B cell (primary cell): ENCODE measurements around the gene PCDHB16. TPM values are rescaled to one million over a fixed set of nuclear protein-coding genes. Genes with fewer than 3 reads are reported as not detected.
"Not testable (repeated sequence)": the region's sequence is repeated elsewhere in the genome, so short reads cannot be mapped to it uniquely, and the experiment has no call there.

Source experiments
- ATAC-seq: fragments of 200-7000 bp; cut with Tn5 transposase; one replicate; pipeline ENCODE4 v1.10.0; 2021; ENCODE audit warnings: low read depth, mild to moderate bottlenecking, moderate number of reproducible peaks, moderate library complexity
- CTCF ChIA-PET: fragments of 350-600 bp; sonication (Branson Sonifier 250); formaldehyde crosslinking; loops from one replicate; lab custom pipeline; 2021; ENCODE audit warnings: antibody characterized with exemption, inconsistent platforms; lab: Charles Lee
- POLR2A ChIA-PET: fragments of 350-600 bp; sonication (Branson Sonifier 250); formaldehyde crosslinking; loops from one replicate; lab custom pipeline; 2021; ENCODE audit warnings: antibody characterized with exemption; lab: Charles Lee
- DNase-seq: peaks from one replicate; pipeline ENCODE4 v3.0.0; 2013
- H2AFZ ChIP-seq: 2 replicates; pipeline ENCODE4 v1.6.1; 2012; ENCODE audit warnings: mild to moderate bottlenecking, low read depth, low read length; ENCODE audit not compliant: insufficient read depth, poor library complexity, severe bottlenecking
- H3K27ac ChIP-seq, 2 donors: 1 replicate in 1 of 2; 2 replicates in 1 of 2; pipeline ENCODE4 v1.5.1; 2012 to 2013; ENCODE audit warnings: low read length in 2 of 2, mild to moderate bottlenecking in 2 of 2, moderate library complexity in 1 of 2
- H3K27me3 ChIP-seq, 4 experiments: fragments of 200-600 bp in 1 of 4; sonication (generic) in 1 of 4; replicated peaks in 1 of 4; 1 replicate in 2 of 4; 2 replicates in 2 of 4; pipeline versions ENCODE4 v1.6.1 to v1.7.0; 2013 to 2016; ENCODE audit warnings: low read length in 3 of 4, mild to moderate bottlenecking in 2 of 4, mixed read lengths in 1 of 4, moderate library complexity in 1 of 4; ENCODE audit not compliant: insufficient read depth in 4 of 4, control insufficient read depth in 3 of 4; ENCODE audit errors: control extremely low read depth in 1 of 4
- H3K36me3 ChIP-seq, 2 experiments: replicated peaks in 1 of 2; 1 replicate in 1 of 2; 2 replicates in 1 of 2; pipeline versions ENCODE4 v1.6.1 to v1.7.1; 2013; ENCODE audit warnings: low read length in 1 of 2; ENCODE audit not compliant: insufficient read depth in 2 of 2, control insufficient read depth in 1 of 2; ENCODE audit errors: control extremely low read depth in 1 of 2, extremely low read depth in 1 of 2
- H3K4me1 ChIP-seq, 2 donors: fragments of 200-600 bp in 1 of 2; sonication (generic) in 1 of 2; 1 replicate in 1 of 2; 2 replicates in 1 of 2; pipeline versions ENCODE4 v1.5.1 to v1.6.1; 2013 to 2017; ENCODE audit warnings: low read length in 2 of 2; ENCODE audit not compliant: control insufficient read depth in 2 of 2, insufficient read depth in 2 of 2
- H3K4me2 ChIP-seq: replicated peaks from 2 replicates; pipeline ENCODE3; 2012; ENCODE audit warnings: mild to moderate bottlenecking, low read depth, low read length; ENCODE audit not compliant: poor library complexity, severe bottlenecking
- H3K4me3 ChIP-seq, 5 experiments: fragments of 200-600 bp in 1 of 5; sonication (generic) in 1 of 5; 1 replicate in 3 of 5; 2 replicates in 2 of 5; pipeline versions ENCODE4 v1.5.1 to v1.7.0; 2011 to 2016; ENCODE audit warnings: low read length in 4 of 5, mild to moderate bottlenecking in 4 of 5, low read depth in 2 of 5, control low read depth in 1 of 5, moderate library complexity in 1 of 5; ENCODE audit not compliant: insufficient read depth in 1 of 5; ENCODE audit errors: control extremely low read depth in 1 of 5, extremely low read depth in 1 of 5
- H3K79me2 ChIP-seq: fragments of 200-600 bp; sonication (generic); one replicate; pipeline ENCODE4 v1.6.0; 2016; ENCODE audit warnings: low read length; ENCODE audit not compliant: control insufficient read depth, insufficient read depth
- H3K9ac ChIP-seq: fragments of 200-600 bp; sonication (generic); 2 replicates; pipeline ENCODE4 v1.6.1; 2017; ENCODE audit warnings: mild to moderate bottlenecking, low read length, moderate library complexity
- H3K9me3 ChIP-seq, 3 donors: one replicate each; pipeline versions ENCODE4 v1.6.1 to v1.7.1; 2013; ENCODE audit warnings: low read length in 2 of 3; ENCODE audit not compliant: control insufficient read depth in 2 of 3, insufficient read depth in 1 of 3; ENCODE audit errors: control extremely low read depth in 1 of 3
- H4K20me1 ChIP-seq: 2 replicates; pipeline ENCODE4 v1.6.0; 2012; ENCODE audit warnings: mild to moderate bottlenecking, low read length; ENCODE audit not compliant: insufficient read depth, control insufficient read depth, poor library complexity, severe bottlenecking
- H3K27ac Mint-ChIP-seq: one replicate; pipeline ENCODE4 v1.8.0; 2021; ENCODE audit warnings: mixed read lengths
- H3K27me3 Mint-ChIP-seq: one replicate; pipeline ENCODE4 v1.8.0; 2021; ENCODE audit warnings: mixed read lengths
- H3K4me1 Mint-ChIP-seq: one replicate; pipeline ENCODE4 v1.8.0; 2021; ENCODE audit warnings: mixed read lengths
- H3K4me3 Mint-ChIP-seq: one replicate; pipeline ENCODE4 v1.8.0; 2021; ENCODE audit warnings: mixed read lengths
- H3K9me3 Mint-ChIP-seq: one replicate; pipeline ENCODE4 v1.8.0; 2022; ENCODE audit warnings: mixed read lengths; ENCODE audit not compliant: insufficient read depth
- EZH2 ChIP-seq: IDR thresholded peaks from 2 replicates; pipeline ENCODE4 v1.6.1; 2012; ENCODE audit warnings: borderline replicate concordance, low read depth, mild to moderate bottlenecking, moderate library complexity, low read length; ENCODE audit not compliant: insufficient read depth, poor library complexity, severe bottlenecking
- WGBS: methylation state at CpG from one replicate; pipeline ENCODE4 v1.1.5; 2013; ENCODE audit warnings: missing lambda C conversion rate; ENCODE audit not compliant: insufficient coverage; 5-methylcytosine and 5-hydroxymethylcytosine counted together
- intact Hi-C: fragments of 100-400 bp; cut with micrococcal nuclease; formaldehyde crosslinking; loops from one replicate; pipeline ENCODE4 v1.10.0; 2022
- polyA plus RNA-seq: library from polyadenylated mRNA; depleted of rRNA; stranded (reverse); fragments of >200 nt; gene quantifications from 2 replicates; pipeline ENCODE4 v1.2.3, GENCODE V29; 2012
- total RNA-seq, 2 donors: library from RNA; stranded (reverse); fragments of 120-200 nt in 1 of 2; gene quantifications; 1 replicate in 1 of 2; 2 replicates in 1 of 2; pipeline versions ENCODE4 v1.2.3 to v1.2.4, GENCODE V29; 2013 to 2022
- TF ChIP-seq, protein P1 (sequence below): fragments of 200-600 bp; IDR thresholded peaks from one replicate; pipeline ENCODE4 v1.8.0; 2022; ENCODE audit warnings: antibody characterized with exemption, mild to moderate bottlenecking

PCDHB16 gene
- total and polyA plus RNA-seq, 2 donors (not counting 1 experiment from before 2014, with no cell fraction given) = not detected

- H3K4me3 ChIP-seq = no peak within 1 kb of the TSS
- Mint-ChIP-seq H3K4me3 (no peak within 1 kb of the TSS), H3K27ac (no peak within 1 kb of the TSS), H3K9me3 (peaks cover 6% of the 10 kb centered on the region), H3K4me1 (no peaks in the 10 kb centered on the region), H3K27me3 (peaks cover 6% of the 10 kb centered on the region)
- TF ChIP-seq EZH2 = no peak
- TF ChIP-seq, protein P1, sequence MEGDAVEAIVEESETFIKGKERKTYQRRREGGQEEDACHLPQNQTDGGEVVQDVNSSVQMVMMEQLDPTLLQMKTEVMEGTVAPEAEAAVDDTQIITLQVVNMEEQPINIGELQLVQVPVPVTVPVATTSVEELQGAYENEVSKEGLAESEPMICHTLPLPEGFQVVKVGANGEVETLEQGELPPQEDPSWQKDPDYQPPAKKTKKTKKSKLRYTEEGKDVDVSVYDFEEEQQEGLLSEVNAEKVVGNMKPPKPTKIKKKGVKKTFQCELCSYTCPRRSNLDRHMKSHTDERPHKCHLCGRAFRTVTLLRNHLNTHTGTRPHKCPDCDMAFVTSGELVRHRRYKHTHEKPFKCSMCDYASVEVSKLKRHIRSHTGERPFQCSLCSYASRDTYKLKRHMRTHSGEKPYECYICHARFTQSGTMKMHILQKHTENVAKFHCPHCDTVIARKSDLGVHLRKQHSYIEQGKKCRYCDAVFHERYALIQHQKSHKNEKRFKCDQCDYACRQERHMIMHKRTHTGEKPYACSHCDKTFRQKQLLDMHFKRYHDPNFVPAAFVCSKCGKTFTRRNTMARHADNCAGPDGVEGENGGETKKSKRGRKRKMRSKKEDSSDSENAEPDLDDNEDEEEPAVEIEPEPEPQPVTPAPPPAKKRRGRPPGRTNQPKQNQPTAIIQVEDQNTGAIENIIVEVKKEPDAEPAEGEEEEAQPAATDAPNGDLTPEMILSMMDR = no peak
- 47% methylated on average over 15 of the region's 21 CpGs for WGBS
- no peak for ATAC-seq
- intact Hi-C loops = no loop called here
- no peaks in the 10 kb centered on the region for H4K20me1 ChIP-seq
- no peak within 1 kb of the TSS for H3K9ac ChIP-seq
- no peak within 1 kb of the TSS for H3K27ac ChIP-seq
- H3K79me2 ChIP-seq = no peaks in the 10 kb centered on the region
- ChIA-PET CTCF (interaction anchor here (0.8 to 1.4 kb wide), 2 partner anchors 358 to 364 kb away, joined by 3 to 5 read pairs; no protein-coding TSS in a partner anchor), POLR2A (no interaction called here)
- H3K36me3 ChIP-seq = no peaks in the 10 kb centered on the region
- peak within 1 kb of the TSS; percentile 16 for H2AFZ ChIP-seq
- H3K9me3 ChIP-seq = peaks cover 4 to 27% (median 16%) of the 10 kb centered on the region in 3 donors
- no peaks in the 10 kb centered on the region for H3K4me1 ChIP-seq
- DNase-seq = no peak
- H3K4me2 ChIP-seq = no peak within 1 kb of the TSS
- peaks cover 0 to 8% (median 0%) of the 10 kb centered on the region in 4 experiments for H3K27me3 ChIP-seq
These were observed 17.4 kb downstream of the PCDHB16 start, which contains the start of gene PCDHB11 for GRCh38 chr5:141199359-141200235. TSS of gene PCDHB11 (plus strand) at chr5:141199627. CDS start at chr5:141199775, 148 bp downstream.

DNA sequence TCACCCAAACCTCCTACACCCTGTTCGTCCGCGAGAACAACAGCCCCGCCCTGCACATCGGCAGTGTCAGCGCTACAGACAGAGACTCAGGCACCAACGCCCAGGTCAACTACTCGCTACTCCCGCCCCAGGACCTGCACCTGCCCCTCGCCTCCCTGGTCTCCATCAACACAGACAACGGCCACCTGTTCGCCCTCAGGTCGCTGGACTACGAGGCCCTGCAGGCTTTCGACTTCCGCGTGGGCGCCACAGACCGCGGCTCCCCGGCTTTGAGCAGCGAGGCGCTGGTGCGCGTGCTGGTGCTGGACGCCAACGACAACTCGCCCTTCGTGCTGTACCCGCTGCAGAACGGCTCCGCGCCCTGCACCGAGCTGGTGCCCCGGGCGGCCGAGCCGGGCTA lies 18.9 kb downstream of the PCDHB16 start:
- H3K27me3 Mint-ChIP-seq, ATAC-seq, CTCF ChIA-PET, H3K79me2 ChIP-seq, POLR2A ChIA-PET, intact Hi-C loops, H3K4me3 Mint-ChIP-seq, H3K4me3 ChIP-seq, H2AFZ ChIP-seq, H3K27me3 ChIP-seq, H3K36me3 ChIP-seq, H3K4me1 ChIP-seq, H3K27ac Mint-ChIP-seq, H4K20me1 ChIP-seq, H3K9ac ChIP-seq, H3K9me3 Mint-ChIP-seq, H3K4me1 Mint-ChIP-seq, DNase-seq, H3K27ac ChIP-seq, H3K4me2 ChIP-seq: not testable (repeated sequence)
- H3K9me3 ChIP-seq = peaks cover 4 to 25% (median 15%) of the 10 kb centered on the region in 3 donors
- WGBS = 38% methylated on average over 8 of the region's 38 CpGs

- H3K9ac ChIP-seq, H3K4me1 Mint-ChIP-seq, H3K9me3 Mint-ChIP-seq, H3K4me2 ChIP-seq, H3K27ac ChIP-seq, H3K27ac Mint-ChIP-seq, H3K79me2 ChIP-seq, H3K27me3 Mint-ChIP-seq, POLR2A ChIA-PET, H2AFZ ChIP-seq, ATAC-seq, H3K4me1 ChIP-seq, H3K36me3 ChIP-seq, intact Hi-C loops, H4K20me1 ChIP-seq, H3K27me3 ChIP-seq, DNase-seq, CTCF ChIA-PET, H3K4me3 ChIP-seq, H3K4me3 Mint-ChIP-seq: not testable (repeated sequence)
- WGBS = 53% methylated on average over 28 of the region's 35 CpGs
- H3K9me3 ChIP-seq = peaks cover 4 to 25% (median 12%) of the 10 kb centered on the region in 3 donors
These were observed 19.5 kb downstream of the PCDHB16 start for GRCh38 chr5:141201646-141202045.
